CD4-positive, alpha-beta T cell treated with Interleukin-4 for 4 hours (primary cell): Measurements from ENCODE around the gene GRAP.
A peak's percentile ranks its signal among the peaks of the same experiment; 100 is the strongest.

Experiments
- DNase-seq: peaks from one replicate; pipeline ENCODE4 v3.0.0-alpha.2; 2020

Gene GRAP

GRCh38 chr17:19017804-19018599, 28.8 kb downstream of the GRAP start:
- DNase-seq = no peak

GRCh38 chr17:19017401-19017800, 29.4 kb downstream of the GRAP start:
- DNase-seq = no peak

GRCh38 chr17:19016881-19017280, 29.9 kb downstream of the GRAP start:
- no peak for DNase-seq

- DNase-seq = no peak
Observed at GRCh38 chr17:19016297-19016696, 30.5 kb downstream of the GRAP start.

- no peak for DNase-seq
Observed at GRCh38 chr17:19015428-19015827, 31.3 kb downstream of the GRAP start.

- DNase-seq = no peak
Observed at GRCh38 chr17:19014628-19015215, 32.0 kb downstream of the GRAP start.

GRCh38 chr17:19013806-19014627, 32.7 kb downstream of the GRAP start:
- no peak for DNase-seq

- DNase-seq = no peak
Observed at GRCh38 chr17:19013226-19013625, 33.5 kb downstream of the GRAP start.

GRCh38 chr17:19012171-19013080, 34.3 kb downstream of the GRAP start:
- no peak for DNase-seq

- no peak for DNase-seq
Observed at GRCh38 chr17:19011581-19011980, 35.2 kb downstream of the GRAP start.

- DNase-seq = no peak
Observed at GRCh38 chr17:19010729-19011505, 35.8 kb downstream of the GRAP start.

- no peak for DNase-seq
Observed at GRCh38 chr17:19009970-19010369, 36.8 kb downstream of the GRAP start.

- DNase-seq = no peak
Observed at GRCh38 chr17:19006698-19007097, 40.1 kb downstream of the GRAP start.

- DNase-seq = no peak
Observed at GRCh38 chr17:19005789-19006430, 40.8 kb downstream of the GRAP start.

GRCh38 chr17:19005137-19005773, 41.5 kb downstream of the GRAP start:
- no peak for DNase-seq

- DNase-seq = peak; percentile 90
Observed at GRCh38 chr17:19004421-19005136, 42.2 kb downstream of the GRAP start, which contains the start of gene FAM83G. Gene FAM83G (minus strand): TSS chr17:19004764. CDS start chr17:19004041, 723 bp downstream.

GRCh38 chr17:19003543-19004420, 43.0 kb downstream of the GRAP start:
- DNase-seq = peak; percentile 37

GRCh38 chr17:19002805-19003542, 43.8 kb downstream of the GRAP start:
- DNase-seq = peak; percentile 49
